HepG2 (cell line): ENCODE data around the gene PNN. TPM values are rescaled to one million over a fixed set of nuclear protein-coding genes. Genes with fewer than 3 reads are reported as not detected.

ENCODE experiments used
- ATRX ChIP-seq: sonication (generic); formaldehyde crosslinking; IDR thresholded peaks from 2 replicates; pipeline ENCODE4 v1.4.0; 2020; ENCODE audit warnings: missing genetic modification reagents, borderline replicate concordance
- CREBL2 ChIP-seq: sonication (generic); formaldehyde crosslinking; IDR thresholded peaks from 2 replicates; pipeline ENCODE4 v1.8.1; 2023; ENCODE audit warnings: missing genetic modification reagents, mild to moderate bottlenecking, borderline replicate concordance
- DNMT3B ChIP-seq: conservative IDR thresholded peaks from 2 replicates; pipeline ENCODE4 v1.6.1; 2016; ENCODE audit warnings: missing biosample characterization, control low read depth
- GTF3A ChIP-seq: sonication (generic); formaldehyde crosslinking; conservative IDR thresholded peaks from 2 replicates; pipeline ENCODE4 v1.4.0; 2020; ENCODE audit warnings: mild to moderate bottlenecking, missing genetic modification reagents
- HMG20A ChIP-seq: IDR thresholded peaks from 2 replicates; pipeline ENCODE4 v1.6.1; 2016; ENCODE audit warnings: borderline replicate concordance
- KDM6A ChIP-seq: IDR thresholded peaks from 2 replicates; pipeline ENCODE4 v1.6.1; 2016; ENCODE audit warnings: low read depth
- MZF1 ChIP-seq: sonication (generic); formaldehyde crosslinking; IDR thresholded peaks from 2 replicates; pipeline ENCODE4 v1.8.1; 2023; ENCODE audit warnings: mild to moderate bottlenecking, missing genetic modification reagents, borderline replicate concordance
- POGZ ChIP-seq: sonication (generic); formaldehyde crosslinking; IDR thresholded peaks from 2 replicates; pipeline ENCODE4 v1.4.0; 2020; ENCODE audit warnings: mild to moderate bottlenecking, missing genetic modification reagents
- RFX1 ChIP-seq: fragments of 450-650 bp; IDR thresholded peaks from 2 replicates; pipeline ENCODE4 v1.6.1; 2017
- ZHX2 ChIP-seq, 2 experiments: sonication (generic) in 1 of 2; formaldehyde crosslinking in 1 of 2; IDR thresholded peaks; 2 replicates each; pipeline versions ENCODE4 v1.6.1 to v1.9.0; 2014 to 2022; ENCODE audit warnings: antibody characterized with exemption in 1 of 2, borderline replicate concordance in 1 of 2, inconsistent platforms in 1 of 2, low read depth in 1 of 2, missing genetic modification reagents in 1 of 2
- ZNF354B ChIP-seq: sonication (generic); formaldehyde crosslinking; IDR thresholded peaks from 2 replicates; pipeline ENCODE4 v1.8.0; 2022; ENCODE audit warnings: mild to moderate bottlenecking, missing genetic modification reagents
- ZNF407 ChIP-seq: sonication (generic); formaldehyde crosslinking; IDR thresholded peaks from one replicate; pipeline ENCODE4 v1.5.1; 2020; ENCODE audit warnings: mild to moderate bottlenecking, missing genetic modification reagents; ENCODE audit errors: not compliant biosample characterization
- ZNF576 ChIP-seq: sonication (generic); formaldehyde crosslinking; IDR thresholded peaks from 2 replicates; pipeline ENCODE4 v1.4.0; 2020; ENCODE audit warnings: mild to moderate bottlenecking, missing genetic modification reagents
- polyA plus RNA-seq, 8 experiments: library from polyadenylated mRNA; depleted of rRNA in 3 of 8; stranded (reverse) in 7 of 8; unstranded in 1 of 8; fragments of >200 nt; fragmentation: Illumina TruSeq in 4 of 8; extraction: Trizol in 4 of 8; gene quantifications; 2 replicates each; pipeline versions ENCODE4 v1.2.1 to v1.2.3, GENCODE V29; 2011 to 2016; ENCODE audit warnings: low read depth in 4 of 8, missing spikeins in 1 of 8, mixed read lengths in 1 of 8; ENCODE audit not compliant: insufficient read depth in 1 of 8
- total RNA-seq, 5 experiments: library from RNA; depleted of rRNA; stranded (reverse); fragments of >200 nt; fragmentation: Illumina TruSeq; extraction: Trizol; gene quantifications; 2 replicates each; pipeline ENCODE4 v1.2.3, GENCODE V29; 2016; ENCODE audit warnings: low read depth in 1 of 5

PNN gene
- total and polyA plus RNA-seq, 2 of the 13 experiments (the other 11 are each of a cell fraction or from before 2014, with no cell fraction given), result 58.0 to 214 TPM

- TF ChIP-seq ZNF407 (CRISPR knock-in tag) (no peak), POGZ (peak; percentile 98), RFX1 (no peak), CREBL2 (CRISPR knock-in tag) (peak; percentile 97), ATRX (CRISPR knock-in tag) (peak; percentile 85; the same call in 1 of the 2 replicates), DNMT3B (CRISPR knock-in tag) (peak; percentile 99), ZNF576 (peak; percentile 97), ZHX2 (IDR thresholded peaks at IDR 0.05; ENCODE audit: low read depth) (peak; percentile 93), ZHX2 (CRISPR knock-in tag; IDR thresholded peaks at IDR 0.05; ENCODE audit: borderline replicate concordance) (peak; percentile 94; the same call in 1 of the 2 replicates), ZNF354B (CRISPR knock-in tag) (peak; percentile 99), MZF1 (CRISPR knock-in tag) (0 out of 2 replicates have a peak, but pooled peaks have one; percentile 92), KDM6A (no peak), HMG20A (CRISPR knock-in tag) (peak; percentile 8), GTF3A (CRISPR knock-in tag) (peak; percentile 88)
Measured at GRCh38 chr14:39174560-39175444, at the start of gene PNN (continued).
